ENCODE results near the gene PABPN1L. TPM values are rescaled to one million over a fixed set of nuclear protein-coding genes. Genes with fewer than 3 reads are reported as not detected.

Gene PABPN1L
- total RNA-seq, 1 donor from 2014 or later, result 0.67 TPM

DNA sequence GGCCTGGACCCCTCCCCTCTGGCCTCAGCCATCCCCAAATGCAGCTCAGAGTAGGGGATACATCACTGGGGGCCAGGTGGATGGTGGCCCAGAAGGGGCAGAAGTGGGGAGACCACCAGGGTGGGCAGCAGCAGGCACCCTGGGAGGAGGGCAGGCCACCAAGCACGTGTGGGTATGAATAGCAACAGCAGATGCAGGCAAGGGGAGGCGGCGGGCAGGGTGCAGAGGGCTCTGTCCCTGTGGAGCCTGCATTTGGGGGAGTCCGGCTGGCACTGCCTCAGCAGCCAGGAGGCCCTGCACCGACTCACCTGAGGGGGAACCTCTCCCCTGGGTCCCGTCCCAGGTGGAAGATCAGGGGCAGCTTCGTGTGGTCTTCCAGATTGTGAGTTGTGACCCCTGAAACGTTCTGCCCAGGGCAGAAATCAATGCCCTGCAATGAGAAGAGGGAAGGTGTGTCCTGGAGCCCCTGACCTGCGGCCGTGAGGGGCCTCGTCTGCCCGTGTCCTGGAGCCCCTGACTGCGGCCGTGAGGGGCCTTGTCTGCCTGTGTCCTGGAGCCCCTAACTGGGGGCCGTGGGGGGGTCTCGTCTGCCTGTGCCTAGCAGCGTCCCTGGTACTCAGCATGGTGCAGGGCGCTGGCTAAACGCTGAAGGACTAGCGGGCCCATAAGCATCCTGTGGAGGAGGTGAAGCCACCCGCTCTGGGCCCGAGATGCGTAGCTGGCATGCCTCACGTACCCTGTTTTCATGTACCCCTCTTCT, 44.0 kb downstream of the PABPN1L start:
- H3K4me3 Mint-ChIP-seq, result no peak overlapping the region
- H3K9me3 Mint-ChIP-seq, result no peaks in the 10 kb centered on the region
- no peak for DNase-seq
- ATAC-seq (ENCODE audit: low read depth), result no peak
- ChIA-PET POLR2A (no interaction called here), CTCF (no interaction called here)
- peaks cover 13% of the 10 kb centered on the region for H3K36me3 Mint-ChIP-seq (ENCODE audit: low read depth)
- intact Hi-C loops (cut with micrococcal nuclease), result no loop called here
- no peak overlapping the region for H3K27ac Mint-ChIP-seq
- H3K27me3 Mint-ChIP-seq, result no peaks in the 10 kb centered on the region
- H3K4me1 Mint-ChIP-seq, result no peaks in the 10 kb centered on the region
- TF ChIP-seq, protein P1, sequence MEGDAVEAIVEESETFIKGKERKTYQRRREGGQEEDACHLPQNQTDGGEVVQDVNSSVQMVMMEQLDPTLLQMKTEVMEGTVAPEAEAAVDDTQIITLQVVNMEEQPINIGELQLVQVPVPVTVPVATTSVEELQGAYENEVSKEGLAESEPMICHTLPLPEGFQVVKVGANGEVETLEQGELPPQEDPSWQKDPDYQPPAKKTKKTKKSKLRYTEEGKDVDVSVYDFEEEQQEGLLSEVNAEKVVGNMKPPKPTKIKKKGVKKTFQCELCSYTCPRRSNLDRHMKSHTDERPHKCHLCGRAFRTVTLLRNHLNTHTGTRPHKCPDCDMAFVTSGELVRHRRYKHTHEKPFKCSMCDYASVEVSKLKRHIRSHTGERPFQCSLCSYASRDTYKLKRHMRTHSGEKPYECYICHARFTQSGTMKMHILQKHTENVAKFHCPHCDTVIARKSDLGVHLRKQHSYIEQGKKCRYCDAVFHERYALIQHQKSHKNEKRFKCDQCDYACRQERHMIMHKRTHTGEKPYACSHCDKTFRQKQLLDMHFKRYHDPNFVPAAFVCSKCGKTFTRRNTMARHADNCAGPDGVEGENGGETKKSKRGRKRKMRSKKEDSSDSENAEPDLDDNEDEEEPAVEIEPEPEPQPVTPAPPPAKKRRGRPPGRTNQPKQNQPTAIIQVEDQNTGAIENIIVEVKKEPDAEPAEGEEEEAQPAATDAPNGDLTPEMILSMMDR (IDR thresholded peaks at IDR 0.05), result no peak

GRCh38 chr16:88821168-88821850, 45.2 kb downstream of the PABPN1L start:
- DNase-seq (no peak), ATAC-seq (ENCODE audit: low read depth) (no peak)
- TF ChIP-seq, protein P1 (IDR thresholded peaks at IDR 0.05), result no peak
- CTCF ChIA-PET, result no interaction called here
- Mint-ChIP-seq H3K4me3 (no peak overlapping the region), H3K27ac (no peak overlapping the region), H3K4me1 (no peaks in the 10 kb centered on the region), H3K9me3 (no peaks in the 10 kb centered on the region), H3K36me3 (ENCODE audit: low read depth) (peaks cover 11% of the 10 kb centered on the region), H3K27me3 (no peaks in the 10 kb centered on the region)
- intact Hi-C loops (cut with micrococcal nuclease), result no loop called here
- POLR2A ChIA-PET, result no interaction called here

GRCh38 chr16:88820385-88821025, 46.0 kb downstream of the PABPN1L start:
- ATAC-seq (ENCODE audit: low read depth), result no peak
- no peak overlapping the region for H3K27ac Mint-ChIP-seq
- intact Hi-C loops (cut with micrococcal nuclease), result no loop called here

GRCh38 chr16:88819126-88819525, 47.3 kb downstream of the PABPN1L start:
- CTCF ChIA-PET, result interaction anchor here (3.9 kb wide), 1 partner anchor 38 kb away, joined by 11 read pairs; the partner anchor contains the start of genes GALNS and TRAPPC2L
- no peaks in the 10 kb centered on the region for H3K4me1 Mint-ChIP-seq
- intact Hi-C loops (cut with micrococcal nuclease), result loop anchor here (10.0 kb wide), 1 partner anchor 686 kb away; the partner anchor contains the start of gene SPG7
- no peak for DNase-seq
- ATAC-seq (ENCODE audit: low read depth), result no peak
- H3K27me3 Mint-ChIP-seq, result no peaks in the 10 kb centered on the region
- no peak overlapping the region for H3K27ac Mint-ChIP-seq
- POLR2A ChIA-PET, result no interaction called here
- peaks cover 7% of the 10 kb centered on the region for H3K36me3 Mint-ChIP-seq (ENCODE audit: low read depth)
- no peaks in the 10 kb centered on the region for H3K9me3 Mint-ChIP-seq
- no peak overlapping the region for H3K4me3 Mint-ChIP-seq
- TF ChIP-seq, protein P1 (IDR thresholded peaks at IDR 0.05), result no peak

More at GRCh38 chr16:88820385-88821025, 46.0 kb downstream of the PABPN1L start:
- Mint-ChIP-seq H3K9me3 (no peaks in the 10 kb centered on the region), H3K27me3 (no peaks in the 10 kb centered on the region), H3K4me1 (no peaks in the 10 kb centered on the region), H3K36me3 (ENCODE audit: low read depth) (peaks cover 9% of the 10 kb centered on the region), H3K4me3 (no peak overlapping the region)
- TF ChIP-seq, protein P1 (IDR thresholded peaks at IDR 0.05), result no peak
- DNase-seq, result no peak
- CTCF ChIA-PET, result interaction anchor here (3.9 kb wide), 1 partner anchor 37 kb away, joined by 11 read pairs; the partner anchor contains the start of genes GALNS and TRAPPC2L
- POLR2A ChIA-PET, result no interaction called here

DNA sequence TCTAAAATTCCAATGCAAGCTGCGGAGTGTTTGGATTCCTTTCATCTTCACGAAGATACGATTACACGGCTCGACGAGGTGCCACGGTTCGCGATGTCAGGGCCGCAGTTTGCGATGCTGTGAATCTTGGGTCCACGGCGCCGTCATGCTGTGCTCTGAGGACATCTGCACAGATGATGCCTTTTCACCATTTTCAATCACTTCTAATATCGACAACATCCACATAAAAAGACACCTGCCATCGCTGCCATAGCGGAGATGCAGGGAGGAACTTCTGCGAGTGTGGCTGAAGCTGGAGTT, 47.9 kb downstream of the PABPN1L start:
- H3K4me3 Mint-ChIP-seq, result no peak overlapping the region
- TF ChIP-seq, protein P1 (IDR thresholded peaks at IDR 0.05), result no peak
- DNase-seq (no peak), ATAC-seq (ENCODE audit: low read depth) (no peak)
- intact Hi-C loops (cut with micrococcal nuclease), result loop anchor here (10.0 kb wide), 1 partner anchor 686 kb away; the partner anchor contains the start of gene SPG7
- no peak overlapping the region for H3K27ac Mint-ChIP-seq
- H3K9me3 Mint-ChIP-seq, result no peaks in the 10 kb centered on the region
- H3K36me3 Mint-ChIP-seq (ENCODE audit: low read depth), result peaks cover 4% of the 10 kb centered on the region
- H3K27me3 Mint-ChIP-seq, result no peaks in the 10 kb centered on the region
- no peaks in the 10 kb centered on the region for H3K4me1 Mint-ChIP-seq
- CTCF ChIA-PET, result interaction anchor here (3.9 kb wide), 1 partner anchor 39 kb away, joined by 11 read pairs; the partner anchor contains the start of genes GALNS and TRAPPC2L
- POLR2A ChIA-PET, result no interaction called here
